Common myeloid progenitor, CD34-positive (primary cell): ENCODE measurements around the gene DCUN1D5.

Source experiments
- CTCF ChIA-PET: fragments of 350-600 bp; sonication (Branson Sonifier 250); formaldehyde crosslinking; loops from one replicate; lab custom pipeline; 2021; ENCODE audit warnings: antibody characterized with exemption; lab: Charles Lee
- POLR2A ChIA-PET: fragments of 350-600 bp; sonication (Branson Sonifier 250); formaldehyde crosslinking; loops from one replicate; lab custom pipeline; 2021; ENCODE audit warnings: antibody characterized with exemption; lab: Charles Lee
- DNase-seq, 3 donors: peaks; one replicate each; pipeline versions ENCODE4 v3.0.0 to v3.0.0-alpha.2; 2013
- H3K27ac ChIP-seq, 2 experiments: 1 replicate in 1 of 2; 2 replicates in 1 of 2; pipeline ENCODE4 v1.7.0; 2013; ENCODE audit warnings: inconsistent platforms in 2 of 2, low read length in 2 of 2, mild to moderate bottlenecking in 2 of 2, low read depth in 1 of 2, moderate library complexity in 1 of 2; ENCODE audit not compliant: severe bottlenecking in 2 of 2, insufficient read depth in 1 of 2, poor library complexity in 1 of 2
- H3K27me3 ChIP-seq, 5 experiments: replicated peaks in 2 of 5; 1 replicate in 3 of 5; 2 replicates in 2 of 5; pipeline versions ENCODE4 v1.6.1 to v1.7.0; 2013; ENCODE audit warnings: low read length in 4 of 5, mild to moderate bottlenecking in 2 of 5, moderate library complexity in 2 of 5, inconsistent platforms in 1 of 5; ENCODE audit not compliant: insufficient read depth in 5 of 5, control insufficient read depth in 4 of 5
- H3K36me3 ChIP-seq, 4 experiments: 1 replicate in 2 of 4; 2 replicates in 2 of 4; pipeline versions ENCODE4 v1.6.1 to v1.7.0; 2013; ENCODE audit warnings: low read length in 3 of 4, control low read depth in 1 of 4, mild to moderate bottlenecking in 1 of 4; ENCODE audit not compliant: control insufficient read depth in 4 of 4, insufficient read depth in 4 of 4
- H3K4me1 ChIP-seq, 4 experiments: 1 replicate in 3 of 4; 2 replicates in 1 of 4; pipeline versions ENCODE4 v1.6.1 to v1.7.1; 2013; ENCODE audit warnings: low read length in 3 of 4, mild to moderate bottlenecking in 3 of 4, control low read depth in 1 of 4, inconsistent platforms in 1 of 4, moderate library complexity in 1 of 4; ENCODE audit not compliant: control insufficient read depth in 4 of 4, insufficient read depth in 4 of 4; ENCODE audit errors: control extremely low read depth in 1 of 4
- H3K4me3 ChIP-seq, 7 experiments: 1 replicate in 4 of 7; 2 replicates in 3 of 7; pipeline versions ENCODE4 v1.5.1 to v1.7.0; 2013; ENCODE audit warnings: mild to moderate bottlenecking in 7 of 7, low read length in 6 of 7, moderate library complexity in 6 of 7, inconsistent platforms in 2 of 7, low read depth in 2 of 7, control low read depth in 1 of 7; ENCODE audit not compliant: insufficient read depth in 4 of 7, control insufficient read depth in 1 of 7; ENCODE audit errors: extremely low read depth in 1 of 7
- H3K9me3 ChIP-seq, 5 experiments: 1 replicate in 4 of 5; 2 replicates in 1 of 5; pipeline versions ENCODE4 v1.6.1 to v1.7.1; 2013; ENCODE audit warnings: low read length in 4 of 5, mild to moderate bottlenecking in 2 of 5, inconsistent platforms in 1 of 5, low read depth in 1 of 5, moderate library complexity in 1 of 5; ENCODE audit not compliant: control insufficient read depth in 4 of 5, insufficient read depth in 2 of 5; ENCODE audit errors: control extremely low read depth in 1 of 5
- WGBS: methylation state at CpG from one replicate; pipeline ENCODE4 v1.1.5; 2013; ENCODE audit not compliant: insufficient coverage; 5-methylcytosine and 5-hydroxymethylcytosine counted together

Gene DCUN1D5

DNA sequence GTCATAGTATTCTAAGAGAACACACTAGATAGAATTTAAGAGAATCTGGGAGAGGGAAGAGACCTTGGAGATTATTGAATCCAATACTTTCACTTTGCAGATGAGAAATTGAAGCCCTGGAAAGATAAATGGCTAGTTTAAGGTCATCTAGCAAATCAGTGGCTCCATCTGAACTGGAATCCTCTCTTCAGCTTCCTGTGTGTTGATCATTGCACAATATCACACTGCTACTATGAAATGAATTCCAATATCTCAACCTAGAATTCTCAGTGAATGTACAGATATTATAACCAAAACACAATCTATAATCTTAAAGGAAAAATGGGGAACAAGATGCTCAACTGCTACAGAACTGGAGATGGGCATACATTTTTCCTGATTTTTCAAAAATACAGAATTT lies 44.1 kb downstream of the DCUN1D5 start:
- CTCF ChIA-PET, result no interaction called here
- POLR2A ChIA-PET, result no interaction called here

DNA sequence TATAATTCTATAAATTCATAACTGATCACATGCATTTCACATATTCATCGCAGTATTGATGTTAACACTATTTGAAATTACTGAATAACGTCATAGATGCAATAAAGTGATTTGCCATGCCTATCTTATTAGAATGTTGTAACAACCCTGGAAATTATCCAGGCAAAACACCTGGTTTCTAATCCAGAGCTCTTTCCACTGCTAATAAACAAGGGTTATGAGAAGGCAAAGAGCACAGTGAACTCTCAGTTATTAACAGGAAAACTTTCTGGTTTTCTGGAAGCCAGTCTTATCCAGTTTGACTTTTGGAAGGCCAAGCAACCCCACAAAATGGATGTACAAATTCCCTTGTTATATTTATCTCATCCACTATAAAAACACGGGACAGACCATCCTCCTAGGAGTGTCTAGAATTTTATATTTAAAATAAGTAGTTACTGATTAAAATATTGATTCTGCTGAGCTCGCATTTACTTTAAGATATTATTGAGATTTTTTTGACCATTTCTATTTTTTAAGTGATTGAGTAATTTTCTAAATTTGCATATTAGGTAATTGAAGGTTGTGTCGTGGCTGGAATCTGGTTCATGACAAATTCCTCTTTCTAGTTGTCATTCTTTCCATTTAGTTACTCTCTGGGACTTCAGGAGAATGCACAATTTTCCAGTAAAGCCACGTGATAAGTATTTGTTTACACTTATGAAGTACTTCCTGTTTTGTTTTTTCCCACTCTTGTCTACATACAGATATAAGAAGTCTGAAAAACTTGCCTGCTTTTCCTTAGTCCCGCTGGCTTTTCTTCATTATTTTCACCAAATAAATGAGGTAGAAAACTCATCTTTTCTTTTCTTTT lies 47.9 kb downstream of the DCUN1D5 start:
- no peak overlapping the region for H3K27ac ChIP-seq
- H3K4me3 ChIP-seq, result no peak overlapping the region
- no peaks in the 10 kb centered on the region for H3K4me1 ChIP-seq
- H3K9me3 ChIP-seq, result no peaks in the 10 kb centered on the region
- ChIA-PET CTCF (interaction anchor here (0.6 to 1.5 kb wide), 2 partner anchors 10 to 736 kb away, joined by 3 to 4 read pairs; no protein-coding TSS in a partner anchor), POLR2A (no interaction called here)
- WGBS, result 83% methylated on average over 1 of the region's 7 CpGs
- DNase-seq, result no peak
- no peaks in the 10 kb centered on the region for H3K36me3 ChIP-seq
- H3K27me3 ChIP-seq, result peaks cover 0 to 2% (median 0%) of the 10 kb centered on the region in 5 experiments

More for the DNA sequence above, 44.1 kb downstream of the DCUN1D5 start:
- peaks cover 0 to 2% (median 0%) of the 10 kb centered on the region in 5 experiments for H3K27me3 ChIP-seq
- H3K36me3 ChIP-seq, result no peaks in the 10 kb centered on the region
- H3K27ac ChIP-seq, result no peak overlapping the region
- DNase-seq, result no peak
- no peaks in the 10 kb centered on the region for H3K4me1 ChIP-seq
- H3K9me3 ChIP-seq, result no peaks in the 10 kb centered on the region
- H3K4me3 ChIP-seq, result no peak overlapping the region

GRCh38 chr11:103042161-103042560 lies 49.8 kb downstream of the DCUN1D5 start:
- Histone ChIP-seq H3K36me3 (no peaks in the 10 kb centered on the region), H3K4me1 (no peaks in the 10 kb centered on the region), H3K27me3 (peaks cover 0 to 2% (median 0%) of the 10 kb centered on the region in 5 experiments), H3K27ac (no peak overlapping the region), H3K9me3 (no peaks in the 10 kb centered on the region), H3K4me3 (no peak overlapping the region)
- no CpG with 5 or more reads among the region's 2 CpGs for WGBS
- DNase-seq, result no peak
- POLR2A ChIA-PET, result no interaction called here
- CTCF ChIA-PET, result no interaction called here

GRCh38 chr11:103035791-103036434 lies 56.0 kb downstream of the DCUN1D5 start:
- CTCF ChIA-PET, result interaction anchor here (0.7 to 1.1 kb wide), 4 partner anchors 15 to 73 kb away, joined by 3 to 4 read pairs (median 3); partner anchors contain the start of gene DYNC2H1
- Histone ChIP-seq H3K9me3 (no peaks in the 10 kb centered on the region), H3K4me3 (no peak overlapping the region), H3K36me3 (no peaks in the 10 kb centered on the region), H3K4me1 (peaks cover 0 to 1% (median 0%) of the 10 kb centered on the region in 4 experiments), H3K27me3 (no peaks in the 10 kb centered on the region), H3K27ac (no peak overlapping the region)
- POLR2A ChIA-PET, result no interaction called here
- peak; percentile 77 to 90 (median 90) for DNase-seq
- 24% methylated on average over 2 of the region's 4 CpGs for WGBS

DNA sequence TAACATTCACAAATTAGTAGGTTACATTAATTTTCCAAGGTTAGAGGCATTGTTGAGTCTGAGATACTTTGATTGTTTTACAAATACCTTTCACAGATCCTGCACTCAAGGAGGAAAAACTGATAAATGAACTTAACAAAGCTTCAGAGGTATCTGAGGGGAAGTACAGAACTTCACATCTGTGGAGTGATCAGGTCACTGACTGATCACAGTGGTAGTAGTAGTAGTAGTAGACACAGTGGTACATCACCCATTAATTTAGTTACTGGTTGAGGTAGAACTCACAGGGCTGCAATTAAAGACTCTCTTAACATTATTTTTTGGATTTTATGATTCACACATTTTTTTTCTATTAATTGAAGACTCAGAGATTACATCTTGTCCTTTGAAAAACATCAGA lies 56.7 kb downstream of the DCUN1D5 start:
- ChIA-PET CTCF (no interaction called here), POLR2A (no interaction called here)
- no peak overlapping the region for H3K27ac ChIP-seq

GRCh38 chr11:103031834-103032233 lies 60.1 kb downstream of the DCUN1D5 start:
- Histone ChIP-seq H3K36me3 (no peaks in the 10 kb centered on the region), H3K27ac (no peak overlapping the region), H3K9me3 (no peaks in the 10 kb centered on the region), H3K27me3 (peaks cover 0 to 2% (median 0%) of the 10 kb centered on the region in 5 experiments), H3K4me1 (peaks cover 0 to 1% (median 0%) of the 10 kb centered on the region in 4 experiments), H3K4me3 (no peak overlapping the region)
- DNase-seq, result no peak
- WGBS, result 90% methylated on average over 2 of the region's 2 CpGs
- ChIA-PET CTCF (no interaction called here), POLR2A (no interaction called here)

More for the DNA sequence above, 56.7 kb downstream of the DCUN1D5 start:
- H3K9me3 ChIP-seq, result no peaks in the 10 kb centered on the region
- H3K27me3 ChIP-seq, result no peaks in the 10 kb centered on the region
- peaks cover 0 to 1% (median 0%) of the 10 kb centered on the region in 4 experiments for H3K4me1 ChIP-seq
- peak in 1 of 3 donors; percentile 3 for DNase-seq
- no peak overlapping the region for H3K4me3 ChIP-seq
- H3K36me3 ChIP-seq, result no peaks in the 10 kb centered on the region

- ChIA-PET CTCF (no interaction called here), POLR2A (no interaction called here)
- H3K27me3 ChIP-seq, result peaks cover 0 to 2% (median 0%) of the 10 kb centered on the region in 5 experiments
- H3K36me3 ChIP-seq, result no peaks in the 10 kb centered on the region
- no CpG with 5 or more reads among the region's 2 CpGs for WGBS
- DNase-seq, result no peak
- H3K9me3 ChIP-seq, result no peaks in the 10 kb centered on the region
- no peaks in the 10 kb centered on the region for H3K4me1 ChIP-seq
- no peak overlapping the region for H3K4me3 ChIP-seq
- H3K27ac ChIP-seq, result no peak overlapping the region
Measured at GRCh38 chr11:103029401-103029800, 62.6 kb downstream of the DCUN1D5 start.
